ENCODE results near the gene ASH1L.
A peak's percentile ranks its signal among the peaks of the same experiment; 100 is the strongest.

Gene ASH1L

GRCh38 chr1:155481741-155482241, 80.8 kb downstream of the ASH1L start:
- TF ChIP-seq POLR2AphosphoS5 (IDR thresholded peaks at IDR 0.05; ENCODE audit: low read depth), result no peak
- TF ChIP-seq, protein P1, sequence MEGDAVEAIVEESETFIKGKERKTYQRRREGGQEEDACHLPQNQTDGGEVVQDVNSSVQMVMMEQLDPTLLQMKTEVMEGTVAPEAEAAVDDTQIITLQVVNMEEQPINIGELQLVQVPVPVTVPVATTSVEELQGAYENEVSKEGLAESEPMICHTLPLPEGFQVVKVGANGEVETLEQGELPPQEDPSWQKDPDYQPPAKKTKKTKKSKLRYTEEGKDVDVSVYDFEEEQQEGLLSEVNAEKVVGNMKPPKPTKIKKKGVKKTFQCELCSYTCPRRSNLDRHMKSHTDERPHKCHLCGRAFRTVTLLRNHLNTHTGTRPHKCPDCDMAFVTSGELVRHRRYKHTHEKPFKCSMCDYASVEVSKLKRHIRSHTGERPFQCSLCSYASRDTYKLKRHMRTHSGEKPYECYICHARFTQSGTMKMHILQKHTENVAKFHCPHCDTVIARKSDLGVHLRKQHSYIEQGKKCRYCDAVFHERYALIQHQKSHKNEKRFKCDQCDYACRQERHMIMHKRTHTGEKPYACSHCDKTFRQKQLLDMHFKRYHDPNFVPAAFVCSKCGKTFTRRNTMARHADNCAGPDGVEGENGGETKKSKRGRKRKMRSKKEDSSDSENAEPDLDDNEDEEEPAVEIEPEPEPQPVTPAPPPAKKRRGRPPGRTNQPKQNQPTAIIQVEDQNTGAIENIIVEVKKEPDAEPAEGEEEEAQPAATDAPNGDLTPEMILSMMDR (IDR thresholded peaks at IDR 0.05; ENCODE audit: insufficient read depth, low read length), result no peak
- TF ChIP-seq, protein P2, sequence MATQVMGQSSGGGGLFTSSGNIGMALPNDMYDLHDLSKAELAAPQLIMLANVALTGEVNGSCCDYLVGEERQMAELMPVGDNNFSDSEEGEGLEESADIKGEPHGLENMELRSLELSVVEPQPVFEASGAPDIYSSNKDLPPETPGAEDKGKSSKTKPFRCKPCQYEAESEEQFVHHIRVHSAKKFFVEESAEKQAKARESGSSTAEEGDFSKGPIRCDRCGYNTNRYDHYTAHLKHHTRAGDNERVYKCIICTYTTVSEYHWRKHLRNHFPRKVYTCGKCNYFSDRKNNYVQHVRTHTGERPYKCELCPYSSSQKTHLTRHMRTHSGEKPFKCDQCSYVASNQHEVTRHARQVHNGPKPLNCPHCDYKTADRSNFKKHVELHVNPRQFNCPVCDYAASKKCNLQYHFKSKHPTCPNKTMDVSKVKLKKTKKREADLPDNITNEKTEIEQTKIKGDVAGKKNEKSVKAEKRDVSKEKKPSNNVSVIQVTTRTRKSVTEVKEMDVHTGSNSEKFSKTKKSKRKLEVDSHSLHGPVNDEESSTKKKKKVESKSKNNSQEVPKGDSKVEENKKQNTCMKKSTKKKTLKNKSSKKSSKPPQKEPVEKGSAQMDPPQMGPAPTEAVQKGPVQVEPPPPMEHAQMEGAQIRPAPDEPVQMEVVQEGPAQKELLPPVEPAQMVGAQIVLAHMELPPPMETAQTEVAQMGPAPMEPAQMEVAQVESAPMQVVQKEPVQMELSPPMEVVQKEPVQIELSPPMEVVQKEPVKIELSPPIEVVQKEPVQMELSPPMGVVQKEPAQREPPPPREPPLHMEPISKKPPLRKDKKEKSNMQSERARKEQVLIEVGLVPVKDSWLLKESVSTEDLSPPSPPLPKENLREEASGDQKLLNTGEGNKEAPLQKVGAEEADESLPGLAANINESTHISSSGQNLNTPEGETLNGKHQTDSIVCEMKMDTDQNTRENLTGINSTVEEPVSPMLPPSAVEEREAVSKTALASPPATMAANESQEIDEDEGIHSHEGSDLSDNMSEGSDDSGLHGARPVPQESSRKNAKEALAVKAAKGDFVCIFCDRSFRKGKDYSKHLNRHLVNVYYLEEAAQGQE (IDR thresholded peaks at IDR 0.05; ENCODE audit: insufficient replicate concordance, low read depth), result no peak
- no peak for TF ChIP-seq GABPA (IDR thresholded peaks at IDR 0.05; ENCODE audit: low read depth)
- TF ChIP-seq SPI1 (IDR thresholded peaks at IDR 0.05; ENCODE audit: borderline replicate concordance, low read depth), result no peak
- H3K27ac ChIP-seq (replicated peaks), result no peak overlapping the region
- DNase-seq (ENCODE audit: low read depth in 1 of 2, low spot score in 1 of 2), result no peak
- no peak overlapping the region for H3K4me3 ChIP-seq (replicated peaks; ENCODE audit: insufficient read depth, low read length)
- no peaks in the 10 kb centered on the region for H3K27me3 ChIP-seq (ENCODE audit: insufficient read depth, poor library complexity, severe bottlenecking)

DNA sequence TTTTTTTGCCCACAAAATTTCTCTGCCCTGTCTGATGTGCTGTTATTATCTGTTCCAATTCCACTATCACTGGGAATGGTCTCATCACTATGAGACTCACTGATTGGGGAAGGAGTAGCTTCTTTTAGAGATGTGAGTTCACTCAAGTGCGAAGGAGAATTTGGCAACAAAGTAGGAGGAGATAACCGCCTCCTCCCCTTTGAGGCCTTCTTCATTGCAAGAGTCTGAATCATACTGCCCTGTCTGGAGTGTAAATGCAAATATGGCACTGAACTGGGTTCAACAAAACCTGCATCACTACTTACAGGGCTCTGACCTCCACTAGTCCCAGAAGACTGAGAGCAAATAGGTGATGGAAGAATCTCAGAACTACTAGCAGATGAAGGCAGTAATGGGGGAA, 83.4 kb downstream of the ASH1L start:
- no peak overlapping the region for H3K4me3 ChIP-seq (replicated peaks; ENCODE audit: insufficient read depth, low read length)
- H3K27ac ChIP-seq (replicated peaks), result no peak overlapping the region
- TF ChIP-seq POLR2AphosphoS5 (IDR thresholded peaks at IDR 0.05; ENCODE audit: low read depth) (no peak), GABPA (IDR thresholded peaks at IDR 0.05; ENCODE audit: low read depth) (no peak), SPI1 (IDR thresholded peaks at IDR 0.05; ENCODE audit: borderline replicate concordance, low read depth) (no peak)
- TF ChIP-seq, protein P1 (IDR thresholded peaks at IDR 0.05; ENCODE audit: insufficient read depth, low read length), result no peak
- TF ChIP-seq, protein P2 (IDR thresholded peaks at IDR 0.05; ENCODE audit: insufficient replicate concordance, low read depth), result no peak
- H3K27me3 ChIP-seq (ENCODE audit: insufficient read depth, poor library complexity, severe bottlenecking), result no peaks in the 10 kb centered on the region
- DNase-seq (ENCODE audit: low read depth in 1 of 2, low spot score in 1 of 2), result peak in 1 of 2 experiments; percentile 10

GRCh38 chr1:155478270-155478852, 84.2 kb downstream of the ASH1L start:
- no peak overlapping the region for H3K4me3 ChIP-seq (replicated peaks; ENCODE audit: insufficient read depth, low read length)
- DNase-seq (ENCODE audit: low read depth in 1 of 2, low spot score in 1 of 2), result no peak
- H3K27ac ChIP-seq (replicated peaks), result no peak overlapping the region
- TF ChIP-seq SPI1 (IDR thresholded peaks at IDR 0.05; ENCODE audit: borderline replicate concordance, low read depth) (no peak), POLR2AphosphoS5 (IDR thresholded peaks at IDR 0.05; ENCODE audit: low read depth) (no peak)
- no peaks in the 10 kb centered on the region for H3K27me3 ChIP-seq (ENCODE audit: insufficient read depth, poor library complexity, severe bottlenecking)

- TF ChIP-seq, protein P2 (IDR thresholded peaks at IDR 0.05; ENCODE audit: insufficient replicate concordance, low read depth), result no peak
- TF ChIP-seq SPI1 (IDR thresholded peaks at IDR 0.05; ENCODE audit: borderline replicate concordance, low read depth) (no peak), POLR2AphosphoS5 (IDR thresholded peaks at IDR 0.05; ENCODE audit: low read depth) (no peak), GABPA (IDR thresholded peaks at IDR 0.05; ENCODE audit: low read depth) (no peak)
- TF ChIP-seq, protein P1 (IDR thresholded peaks at IDR 0.05; ENCODE audit: insufficient read depth, low read length), result no peak
- H3K27ac ChIP-seq (replicated peaks), result no peak overlapping the region
- DNase-seq (ENCODE audit: low read depth in 1 of 2, low spot score in 1 of 2), result no peak
Measured at GRCh38 chr1:155474146-155474545, 88.5 kb downstream of the ASH1L start.

More at GRCh38 chr1:155474146-155474545, 88.5 kb downstream of the ASH1L start:
- no peaks in the 10 kb centered on the region for H3K27me3 ChIP-seq (ENCODE audit: insufficient read depth, poor library complexity, severe bottlenecking)
- H3K4me3 ChIP-seq (replicated peaks; ENCODE audit: insufficient read depth, low read length), result no peak overlapping the region
